Stimulated activated CD8-positive, alpha-beta memory T cell treated with anti-CD3 and anti-CD28 coated beads, Interleukin-12 subunit alpha, Interleukin-12 subunit beta, amount 100 ng/mL, for 1 hour (primary cell): ENCODE data around the gene LSP1.
"Not testable (repeated sequence)": the region's sequence is repeated elsewhere in the genome, so short reads cannot be mapped to it uniquely, and the experiment has no call there.

Source experiments
- DNase-seq: peaks from one replicate; pipeline ENCODE4 v3.0.0-alpha.2; 2020; ENCODE audit warnings: low read depth

Gene LSP1

DNA sequence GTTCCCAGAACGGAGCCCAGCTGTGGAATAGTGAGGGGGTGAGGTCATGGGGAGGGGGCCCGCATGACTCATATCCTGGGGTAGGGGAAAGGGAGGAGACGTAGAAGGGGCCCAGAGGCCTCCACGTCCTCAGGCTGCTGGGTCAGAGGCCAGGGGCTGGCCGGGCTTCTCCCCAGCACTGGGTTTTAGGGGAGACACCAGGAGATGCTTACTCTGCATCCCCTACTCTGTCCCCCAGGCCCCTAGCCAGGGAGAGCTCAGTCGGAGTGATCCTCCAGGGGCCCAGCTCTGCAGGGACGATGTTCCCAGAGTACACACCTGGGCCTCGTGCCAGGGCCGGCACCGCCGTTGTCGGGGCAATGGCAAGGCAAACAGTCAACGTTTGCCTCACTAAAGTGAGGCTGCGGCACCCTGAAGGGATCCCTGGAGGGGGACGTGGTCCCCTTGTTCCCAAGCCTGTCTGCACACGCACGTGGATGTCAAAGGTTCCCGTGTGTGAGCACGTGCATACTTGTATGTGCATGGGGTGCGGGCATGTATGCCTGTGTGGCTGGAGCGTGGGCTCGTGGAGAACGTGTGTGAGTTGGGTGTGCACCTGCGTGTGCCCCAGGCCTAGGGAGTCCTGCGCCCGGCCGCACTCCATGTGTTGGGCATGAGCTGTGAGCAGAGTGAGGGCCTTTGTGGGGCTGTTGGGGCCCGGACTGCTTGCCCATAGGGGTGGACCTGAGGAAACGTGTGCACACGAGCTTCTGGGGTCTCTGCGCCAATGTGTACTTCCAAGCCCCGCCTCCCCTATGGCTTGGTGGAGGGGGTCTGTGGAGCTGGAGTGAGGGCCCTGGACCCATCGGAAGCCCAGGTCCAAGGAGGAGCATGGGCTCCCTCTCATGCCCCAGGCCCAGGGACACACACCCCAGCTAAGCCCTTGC is 24.6 kb downstream of the LSP1 start:
- no peak for DNase-seq

DNA sequence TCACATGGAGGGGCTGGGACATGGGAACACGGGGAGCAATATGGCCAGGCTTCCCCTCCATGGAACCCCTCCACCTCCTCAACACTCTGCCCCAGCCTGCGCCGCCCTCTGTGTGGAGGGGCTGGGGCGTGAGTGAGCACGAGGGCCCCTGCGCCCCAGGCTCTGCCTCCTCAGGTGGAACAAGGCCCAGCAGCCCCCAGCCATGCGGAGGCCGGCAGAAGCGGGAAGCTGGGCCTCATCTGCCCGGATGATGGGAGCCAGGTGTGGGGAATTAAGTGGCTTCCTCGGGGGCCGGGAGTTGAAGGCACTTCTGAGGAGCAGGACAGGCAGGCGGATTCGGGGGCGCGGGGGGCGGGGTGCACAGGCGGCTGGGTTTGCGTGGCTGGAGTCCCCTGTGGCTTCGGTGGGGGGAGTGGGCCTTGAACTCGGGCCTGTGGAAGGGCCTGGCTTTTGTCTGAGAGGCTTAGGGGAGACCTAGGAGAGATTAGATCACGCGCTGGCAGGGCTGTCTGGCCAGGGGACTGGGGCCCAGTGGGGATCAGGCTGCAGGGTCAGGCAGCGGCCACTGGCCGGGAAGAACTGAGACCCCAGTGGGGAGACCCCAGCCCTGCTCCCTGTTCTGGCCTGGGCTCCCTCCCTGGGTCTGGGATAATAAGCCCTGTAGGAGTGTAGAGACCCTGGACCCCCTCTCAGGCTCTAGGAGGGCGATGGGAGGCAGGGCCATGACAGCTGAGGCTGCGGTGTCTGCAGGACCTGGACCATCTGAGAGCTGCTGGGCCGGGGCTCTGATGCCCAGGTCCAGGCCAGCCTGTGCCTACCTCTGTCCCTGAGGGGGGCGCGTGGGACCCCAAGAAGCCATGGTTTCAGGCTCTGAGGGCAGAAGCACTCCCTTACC is 25.5 kb downstream of the LSP1 start:
- no peak for DNase-seq

DNA sequence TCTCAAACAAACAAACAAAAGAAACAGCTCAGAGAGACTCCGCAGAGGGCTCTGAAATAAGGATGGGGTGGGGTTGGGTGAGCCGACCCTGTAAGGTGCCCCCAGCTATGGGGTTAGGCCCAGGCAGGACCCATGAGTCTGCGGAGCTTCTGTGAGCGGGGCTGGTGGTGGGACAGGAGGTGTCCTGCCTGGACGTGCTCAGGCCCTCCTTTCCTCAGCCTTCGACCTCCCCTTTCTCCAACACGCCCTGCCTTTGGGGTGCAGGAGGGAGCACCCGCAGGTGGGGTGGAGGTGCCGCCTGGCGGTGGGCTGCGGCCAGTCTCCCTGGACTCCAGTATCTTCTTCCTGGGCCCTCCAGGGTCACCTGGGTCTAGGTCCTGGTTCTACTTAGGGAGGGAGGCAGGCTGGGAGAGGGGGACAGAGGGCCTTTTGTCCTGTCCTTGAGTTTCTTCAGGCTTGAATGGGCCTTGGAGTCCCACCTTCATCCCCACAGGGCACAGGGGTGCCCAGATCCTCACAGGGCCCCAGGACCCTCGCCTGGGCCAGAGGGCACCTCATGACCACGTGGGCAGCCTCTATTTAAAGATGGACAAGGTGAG is 26.6 kb downstream of the LSP1 start:
- DNase-seq = no peak

DNA sequence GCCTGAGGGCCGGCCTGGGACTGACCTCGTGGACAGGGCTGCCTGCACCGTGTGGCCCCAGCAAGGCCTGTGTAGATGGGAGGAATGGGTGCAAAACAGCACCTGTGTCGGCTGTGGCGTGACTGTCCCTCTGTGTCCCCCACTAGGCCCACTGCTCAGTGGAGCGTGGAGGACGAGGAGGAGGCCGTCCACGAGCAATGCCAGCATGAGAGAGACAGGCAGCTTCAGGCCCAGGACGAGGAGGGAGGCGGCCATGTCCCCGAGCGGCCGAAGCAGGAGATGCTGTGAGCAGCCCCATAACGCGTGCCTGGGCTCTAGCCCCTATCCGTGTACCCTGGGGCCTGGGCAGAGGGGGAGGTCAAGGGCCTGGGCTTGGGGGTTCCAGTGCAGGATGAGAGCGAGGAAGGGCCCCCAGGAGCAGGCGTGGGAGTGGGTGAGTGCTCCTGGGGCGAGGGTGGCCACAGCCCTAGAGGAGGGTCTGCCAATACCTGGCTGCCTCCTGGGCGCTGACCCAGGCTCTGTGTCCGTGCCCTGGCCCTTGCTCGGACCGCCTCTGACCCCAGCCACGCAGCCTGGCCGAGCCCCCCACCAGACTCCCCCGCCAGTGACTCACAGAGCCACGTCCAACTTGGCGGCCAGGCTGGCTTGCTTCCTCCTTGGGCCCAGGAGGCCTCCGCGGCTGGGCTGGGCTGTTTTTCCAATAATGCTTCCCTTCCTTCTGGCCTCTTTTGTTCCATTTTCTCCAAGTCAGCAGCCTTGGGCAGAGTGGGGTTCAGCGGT is 27.2 kb downstream of the LSP1 start:
- DNase-seq = no peak

DNA sequence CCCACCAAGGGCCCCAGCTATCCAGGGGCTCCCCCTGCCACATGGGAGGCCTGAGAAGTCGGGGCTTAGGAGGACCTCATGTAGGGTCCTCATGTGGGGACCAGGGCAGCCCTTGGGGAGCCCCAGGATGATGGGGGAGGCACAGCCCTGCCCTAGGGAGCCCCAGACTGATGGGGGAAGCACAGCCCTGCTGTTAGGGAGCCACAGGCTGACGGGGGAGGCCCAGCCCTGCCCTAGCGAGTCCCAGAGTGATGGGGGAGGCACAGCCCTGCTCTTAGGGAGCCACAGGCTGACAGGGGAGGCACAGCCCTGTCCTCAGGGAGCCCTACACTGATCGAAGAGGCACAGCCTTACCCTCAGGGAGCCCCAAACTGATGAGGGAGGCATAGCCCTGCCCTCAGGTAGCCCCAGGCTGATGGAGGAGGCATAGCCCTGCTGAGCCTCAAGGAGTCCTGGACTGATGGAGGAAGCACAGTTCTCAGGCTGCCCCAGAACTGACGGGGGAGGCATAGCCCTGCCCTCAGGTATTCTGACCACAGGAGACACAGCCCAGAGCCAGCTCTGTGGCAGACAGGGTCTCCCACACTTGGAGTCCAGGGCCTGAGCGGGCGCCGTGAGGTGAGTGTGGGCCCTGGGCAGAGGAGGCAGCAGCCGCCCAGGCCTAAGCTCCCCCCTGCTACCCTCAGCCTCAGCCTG is 28.0 kb downstream of the LSP1 start:
- DNase-seq = no peak

DNA sequence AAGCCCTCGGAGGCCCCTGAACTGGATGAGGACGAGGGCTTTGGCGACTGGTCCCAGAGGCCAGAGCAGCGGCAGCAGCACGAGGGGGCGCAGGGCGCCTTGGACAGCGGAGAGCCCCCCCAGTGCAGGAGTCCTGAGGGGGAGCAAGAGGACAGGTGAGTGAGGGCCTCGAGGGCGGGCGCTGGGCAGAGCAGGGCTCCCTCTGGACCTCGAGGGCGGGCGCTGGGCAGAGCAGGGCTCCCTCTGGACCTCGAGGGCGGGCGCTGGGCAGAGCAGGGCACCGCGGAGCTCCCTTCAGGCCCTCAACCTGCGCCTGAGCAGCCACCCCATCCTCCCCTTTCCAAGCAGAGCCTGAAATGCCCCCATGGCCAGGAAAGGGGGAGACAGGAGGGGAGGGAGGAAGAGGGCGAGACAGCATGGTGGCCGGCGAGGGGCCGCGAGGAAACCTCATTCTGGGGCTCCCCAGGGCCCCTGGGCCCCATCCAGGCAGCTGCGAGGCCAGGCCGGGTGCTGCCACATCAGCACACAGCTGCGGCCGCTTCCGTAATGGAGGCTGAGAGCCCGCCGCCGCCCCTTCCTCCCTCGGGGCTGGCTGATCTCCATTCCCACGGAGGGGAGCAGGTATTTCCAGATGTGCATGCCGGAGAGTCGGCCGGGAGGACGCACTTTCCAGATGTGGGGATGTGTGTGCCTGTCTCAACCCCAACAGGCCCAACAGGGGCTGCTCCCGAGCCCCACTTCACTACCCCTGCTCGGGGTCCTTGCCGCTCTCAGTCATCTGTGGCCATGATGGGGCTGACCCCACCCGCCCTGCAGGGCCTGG is 28.8 kb downstream of the LSP1 start:
- no peak for DNase-seq

DNA sequence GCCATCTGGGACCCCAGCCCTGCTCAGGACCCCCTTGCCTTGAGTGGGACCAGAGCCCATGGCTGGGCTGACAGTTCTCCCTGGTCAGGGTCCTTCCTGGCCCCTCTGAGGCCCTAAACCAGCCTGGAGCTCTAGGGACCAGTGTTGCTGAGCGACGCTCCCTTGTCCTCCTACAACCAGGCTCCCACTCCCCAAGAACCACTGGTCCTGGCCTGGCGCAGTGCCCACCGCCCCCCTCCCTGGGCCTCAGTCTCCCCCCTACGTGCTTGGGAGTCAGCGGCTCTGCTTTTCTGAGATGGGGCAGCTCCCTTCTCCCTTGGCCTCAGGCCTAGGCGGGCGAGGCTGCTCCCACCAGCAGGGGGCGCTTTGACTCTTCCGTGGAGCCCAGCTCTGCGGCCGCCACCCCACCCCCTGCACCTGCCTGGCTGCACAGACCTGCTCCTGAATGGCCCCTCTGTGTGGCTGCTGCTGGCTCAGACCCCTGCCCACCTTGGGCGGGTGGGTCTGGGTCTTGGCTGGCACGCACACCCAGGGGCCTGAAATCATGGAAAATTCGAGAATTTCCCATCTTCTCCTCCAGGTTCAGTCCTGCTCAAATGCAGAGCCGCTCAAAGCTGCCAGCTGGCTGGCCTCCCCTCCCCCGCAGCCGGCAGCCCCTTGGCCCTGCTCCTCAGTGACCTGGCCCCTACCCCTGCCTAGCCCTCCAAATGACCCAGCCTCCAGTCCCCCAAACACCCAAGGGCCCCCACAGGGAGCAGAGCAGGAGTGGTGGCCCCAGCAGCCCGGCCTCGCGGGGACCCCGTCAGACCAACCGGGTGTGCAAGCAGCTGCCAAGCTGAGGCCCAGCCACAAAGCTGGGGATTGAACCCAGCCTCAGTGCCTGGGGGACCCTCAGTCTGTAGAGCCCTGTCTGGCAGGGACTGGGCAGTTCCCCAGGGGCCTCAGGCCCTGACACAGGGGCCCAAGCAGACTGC is 29.7 kb downstream of the LSP1 start:
- peak; percentile 71 for DNase-seq

DNA sequence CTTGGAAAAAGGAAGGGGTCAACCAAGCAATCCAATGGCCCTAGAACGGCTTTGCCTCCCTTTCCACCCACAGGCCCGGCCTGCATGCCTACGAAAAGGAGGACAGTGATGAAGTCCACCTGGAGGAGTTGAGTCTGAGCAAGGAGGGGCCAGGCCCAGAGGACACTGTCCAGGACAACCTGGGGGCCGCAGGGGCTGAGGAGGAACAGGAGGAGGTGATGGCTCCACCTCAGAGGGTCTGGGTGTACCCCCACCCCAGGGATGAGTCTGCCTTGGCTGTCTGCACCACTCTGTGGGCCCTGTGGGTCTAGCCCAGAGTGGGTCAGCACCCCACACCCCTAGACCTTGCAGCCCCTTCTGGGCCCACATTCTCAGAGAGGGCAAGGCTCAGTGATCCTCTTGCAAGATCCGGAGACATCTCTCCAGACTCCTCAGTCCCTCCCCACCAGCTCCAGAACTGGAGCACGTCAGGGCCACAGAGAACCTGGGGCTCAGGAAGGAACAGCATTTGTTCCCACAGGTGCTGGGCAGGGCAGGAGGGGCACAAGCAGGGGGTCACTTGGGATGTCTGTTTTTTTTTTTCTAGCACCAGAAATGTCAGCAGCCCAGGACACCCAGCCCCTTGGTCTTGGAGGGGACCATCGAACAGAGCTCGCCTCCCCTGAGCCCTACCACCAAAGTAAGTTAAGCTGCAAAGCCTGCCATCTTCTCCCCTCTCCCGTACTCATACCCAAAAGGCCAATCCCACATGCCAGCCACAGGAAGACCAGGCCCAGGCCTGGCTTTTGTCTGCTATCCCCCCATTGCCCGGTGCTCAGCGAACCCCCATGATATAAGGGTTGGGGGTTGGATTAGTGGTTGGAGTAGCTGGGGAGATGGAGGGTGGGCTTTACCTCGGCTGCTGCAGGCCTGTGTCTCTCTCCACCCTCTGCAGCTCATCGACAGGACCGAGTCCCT is 30.7 kb downstream of the LSP1 start:
- DNase-seq = no peak

DNA sequence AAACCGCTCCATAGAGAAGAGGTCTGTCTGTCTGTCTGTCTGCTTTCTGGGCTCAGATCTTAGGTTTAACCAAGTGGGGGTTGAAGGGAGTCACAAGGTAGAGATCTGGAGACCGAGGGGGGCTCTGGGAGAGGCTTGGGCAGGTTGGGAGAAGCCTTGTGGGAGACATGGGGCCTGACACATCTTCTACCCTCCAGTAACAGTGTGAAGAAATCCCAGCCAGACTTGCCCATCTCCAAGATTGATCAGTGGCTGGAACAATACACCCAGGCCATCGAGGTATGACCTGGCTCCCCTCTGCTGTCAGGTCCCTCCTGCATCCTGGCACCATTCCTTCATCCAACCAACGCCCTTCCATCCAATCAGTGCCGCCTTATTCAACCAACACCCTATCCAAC is 31.4 kb downstream of the LSP1 start:
- no peak for DNase-seq

DNA sequence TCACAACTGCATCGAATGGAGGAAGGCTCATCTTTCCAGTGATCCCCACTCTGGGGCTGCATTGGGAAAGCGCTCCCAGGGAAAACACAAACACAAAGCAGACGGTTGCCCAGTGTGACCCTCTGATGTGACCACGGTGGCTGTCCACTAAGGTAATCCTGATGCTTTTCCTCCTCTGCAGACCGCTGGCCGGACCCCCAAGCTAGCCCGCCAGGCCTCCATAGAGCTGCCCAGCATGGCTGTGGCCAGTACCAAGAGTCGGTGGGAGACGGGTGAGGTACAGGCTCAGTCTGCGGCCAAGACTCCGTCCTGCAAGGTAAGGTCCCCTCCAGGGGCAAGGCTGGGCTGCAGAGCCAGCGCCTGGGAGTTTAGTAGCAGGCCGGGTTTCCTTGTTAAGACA is 33.7 kb downstream of the LSP1 start:
- DNase-seq = not testable (repeated sequence)

DNA sequence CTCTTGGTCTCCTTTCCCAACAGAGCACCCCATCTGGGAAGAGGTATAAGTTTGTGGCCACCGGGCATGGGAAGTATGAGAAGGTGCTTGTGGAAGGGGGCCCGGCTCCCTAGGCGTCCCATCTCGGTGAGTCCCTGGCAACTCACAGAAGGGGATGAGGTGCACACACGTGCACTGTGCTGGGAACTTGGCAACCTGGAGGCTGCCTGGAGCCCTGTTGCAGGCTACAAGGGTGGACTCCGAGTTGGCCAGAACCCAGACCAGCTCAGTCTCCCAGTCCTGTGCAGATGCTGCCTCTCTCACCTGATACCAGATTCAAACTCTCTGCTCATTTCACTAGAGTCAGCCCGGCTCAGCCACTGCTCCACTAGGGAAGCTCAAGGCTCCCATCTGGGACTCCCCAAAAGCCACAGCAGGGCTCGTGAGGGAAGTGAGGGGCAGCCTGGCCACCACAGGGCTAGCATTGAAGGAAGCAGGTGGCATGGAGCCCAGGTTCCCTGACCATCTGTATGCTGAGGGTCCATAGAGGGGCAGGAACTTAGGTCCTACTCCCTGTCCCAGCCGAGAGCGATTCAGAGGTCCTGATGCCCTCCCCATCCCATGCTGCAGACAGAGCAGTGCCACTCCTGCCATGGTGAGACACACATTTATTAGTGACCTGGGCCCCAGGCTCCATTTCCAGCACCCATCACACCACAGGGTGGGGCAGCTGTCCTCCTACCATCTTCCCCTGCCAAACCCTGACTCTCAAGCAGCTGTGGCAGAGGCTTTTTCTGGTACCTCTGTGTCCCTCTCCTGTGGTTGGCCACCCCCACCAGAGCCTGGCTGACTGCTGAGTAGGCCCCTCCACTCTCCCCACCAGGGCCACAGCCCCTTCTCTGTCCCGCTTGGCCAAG is 34.8 kb downstream of the LSP1 start:
- no peak for DNase-seq

DNA sequence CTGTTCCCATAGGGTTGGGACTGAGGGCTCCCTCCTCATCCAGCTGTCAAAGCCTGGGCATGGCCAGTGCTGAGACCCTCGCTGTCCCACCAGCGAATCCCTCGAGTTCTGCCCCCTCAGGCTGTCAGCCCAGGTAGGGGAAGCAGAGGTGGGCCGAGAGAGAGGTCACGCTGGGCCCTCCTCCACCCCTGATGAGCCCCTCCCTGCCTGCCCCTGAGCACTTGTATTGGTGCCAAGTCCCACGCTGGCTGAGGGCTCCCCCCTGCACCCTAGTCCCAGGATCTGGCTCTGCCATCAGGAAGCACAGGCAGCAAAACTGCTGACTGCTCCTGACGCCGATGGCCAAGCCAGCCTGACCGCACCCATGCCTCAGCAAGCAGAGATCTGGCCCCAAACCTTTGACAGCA is 35.5 kb downstream of the LSP1 start:
- DNase-seq = no peak

DNA sequence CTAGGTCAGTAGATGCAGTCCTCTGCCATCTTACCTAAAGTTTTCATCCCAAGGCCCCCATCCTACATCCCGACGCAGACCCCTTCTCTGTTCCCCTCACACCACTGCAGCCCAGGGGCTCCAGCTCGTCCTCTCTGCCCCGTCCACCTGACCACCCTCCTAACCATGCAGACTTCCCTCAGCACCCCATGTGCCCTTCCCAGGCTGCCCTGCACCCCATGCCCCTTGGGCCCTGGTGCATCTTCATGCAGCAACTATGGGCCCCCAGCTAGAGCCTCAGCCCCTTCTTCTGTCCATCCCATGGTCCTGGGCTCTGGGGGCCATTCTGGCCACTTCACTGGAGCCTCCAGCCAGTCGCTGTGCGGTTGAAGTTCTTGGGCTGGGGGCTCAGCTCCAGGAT is 35.9 kb downstream of the LSP1 start:
- no peak for DNase-seq

DNA sequence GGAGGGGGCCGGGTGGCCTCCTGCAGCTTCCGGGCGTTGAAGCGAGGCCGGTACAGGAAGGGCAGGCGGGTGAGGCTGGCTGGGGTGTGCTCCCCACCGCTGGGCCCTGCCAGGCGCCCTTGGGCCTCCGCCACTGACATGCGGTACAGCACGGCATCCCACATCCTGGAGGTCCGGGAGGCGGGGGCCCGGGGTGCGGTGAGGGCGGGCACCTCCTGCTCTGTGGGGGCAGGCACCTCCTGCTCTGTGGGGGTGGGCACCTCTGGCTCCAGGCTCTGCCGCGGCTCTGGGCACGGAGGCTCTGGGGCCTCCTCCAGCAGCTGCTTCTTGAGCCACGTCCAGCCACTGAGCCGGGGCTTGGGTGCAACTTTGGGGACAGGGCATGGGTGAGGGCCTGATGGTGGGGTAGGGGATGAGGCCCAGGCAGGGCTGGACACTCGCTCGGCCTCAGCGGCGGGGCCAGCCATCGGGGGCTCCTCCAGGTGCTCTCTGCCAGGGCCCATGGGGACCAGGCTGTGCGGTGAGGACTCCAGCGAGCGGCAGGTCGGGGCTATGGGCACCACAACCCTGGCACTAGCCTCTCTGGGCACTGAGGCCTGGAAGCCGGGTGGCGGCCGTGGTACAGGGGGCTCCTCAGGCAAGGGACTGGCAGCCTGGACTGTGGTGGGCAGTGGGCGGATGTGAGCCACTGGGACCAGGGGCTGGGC is 36.5 kb downstream of the LSP1 start:
- peak; percentile 61 for DNase-seq

DNA sequence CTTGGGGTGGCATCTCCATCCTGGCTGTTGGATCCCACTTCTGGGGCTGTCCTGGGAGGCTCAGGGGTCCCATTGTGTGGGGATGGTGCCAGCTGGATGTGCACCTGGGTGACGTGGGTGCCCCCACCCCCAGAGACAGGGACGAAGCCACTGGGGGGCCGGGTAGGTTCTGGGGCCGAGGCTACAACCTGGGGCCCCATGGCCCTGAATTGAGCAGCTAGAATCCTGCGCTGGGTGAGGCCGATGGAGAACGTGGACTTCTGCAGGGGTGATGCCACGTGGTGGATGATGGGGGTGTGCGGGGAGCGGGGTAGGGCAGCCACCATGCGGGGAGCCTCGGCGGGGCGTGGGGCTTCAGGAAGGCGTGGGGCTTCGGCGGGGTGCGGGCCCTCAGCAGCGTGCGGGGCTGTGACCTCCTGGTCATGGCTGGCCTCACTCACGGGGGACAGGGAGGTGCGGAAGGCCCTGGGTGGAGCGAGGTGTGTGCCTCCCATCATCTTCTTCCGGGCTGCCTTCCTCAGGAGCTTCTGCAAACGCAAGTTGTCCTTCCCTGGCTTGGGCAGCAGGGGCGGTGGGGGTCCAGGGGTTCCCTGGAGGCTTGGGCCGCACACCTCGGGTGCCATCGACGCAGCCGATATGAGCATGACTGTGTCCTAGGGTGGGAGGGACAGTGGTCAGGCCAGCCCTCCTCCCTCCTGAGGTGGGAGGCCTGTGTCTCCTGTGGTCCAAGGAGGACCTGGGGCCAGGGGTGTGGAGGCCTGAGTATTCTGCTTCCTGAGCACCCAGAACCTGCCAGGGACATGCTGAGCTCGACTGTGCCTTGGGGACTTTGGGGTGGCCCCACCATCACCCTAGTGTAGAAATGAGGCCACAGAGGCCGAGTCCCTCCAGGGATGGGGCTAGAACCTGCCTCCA is 37.3 kb downstream of the LSP1 start:
- no peak for DNase-seq
